GM19035 (cell line): ENCODE measurements around the gene TIGD1.

Experiments used
- ATAC-seq: cut with Tn5 transposase; IDR thresholded peaks from one replicate; pipeline ENCODE4 v1.9.1; 2021; ENCODE audit not compliant: unreplicated experiment

TIGD1 gene

GRCh38 chr2:232550354-232551249, at the start of gene TIGD1, which contains the start of gene EIF4E2:
TSS of gene TIGD1 (minus strand) at chr2:232550557. CDS start at chr2:232549882, 675 bp downstream.
TSS of gene EIF4E2 (plus strand) at chr2:232550689. CDS start at chr2:232550725, 36 bp downstream.
- peak; percentile 98 for ATAC-seq

- ATAC-seq = no peak
Measured at GRCh38 chr2:232598293-232598692, 47.9 kb upstream of the TIGD1 start.

GRCh38 chr2:232597362-232598079, 47.2 kb upstream of the TIGD1 start:
- ATAC-seq = no peak

- ATAC-seq = no peak
Measured at GRCh38 chr2:232593982-232594381, 43.6 kb upstream of the TIGD1 start.

GRCh38 chr2:232592772-232593395, 42.5 kb upstream of the TIGD1 start:
- ATAC-seq = no peak

- ATAC-seq = no peak
Measured at GRCh38 chr2:232588680-232589585, 38.6 kb upstream of the TIGD1 start.

- ATAC-seq = no peak
Measured at GRCh38 chr2:232588031-232588430, 37.7 kb upstream of the TIGD1 start.

- no peak for ATAC-seq
Measured at GRCh38 chr2:232587512-232587911, 37.2 kb upstream of the TIGD1 start.

- no peak for ATAC-seq
Measured at GRCh38 chr2:232586943-232587505, 36.7 kb upstream of the TIGD1 start.

GRCh38 chr2:232584238-232584637, 33.9 kb upstream of the TIGD1 start:
- ATAC-seq = no peak

GRCh38 chr2:232581725-232582124, 31.4 kb upstream of the TIGD1 start:
- no peak for ATAC-seq

GRCh38 chr2:232580648-232580981, 30.3 kb upstream of the TIGD1 start:
- no peak for ATAC-seq

GRCh38 chr2:232578626-232579025, 28.3 kb upstream of the TIGD1 start:
- no peak for ATAC-seq

GRCh38 chr2:232577841-232578240, 27.5 kb upstream of the TIGD1 start:
- no peak for ATAC-seq

- ATAC-seq = no peak
Measured at GRCh38 chr2:232576995-232577394, 26.6 kb upstream of the TIGD1 start.

GRCh38 chr2:232575404-232575746, 25.0 kb upstream of the TIGD1 start:
- ATAC-seq = no peak

- ATAC-seq = no peak
Measured at GRCh38 chr2:232574674-232575403, 24.5 kb upstream of the TIGD1 start.

GRCh38 chr2:232573771-232574435, 23.5 kb upstream of the TIGD1 start:
- no peak for ATAC-seq

- no peak for ATAC-seq
Measured at GRCh38 chr2:232573042-232573441, 22.7 kb upstream of the TIGD1 start.
